RWPE1 (cell line): ENCODE data around the gene MKRN1.

ENCODE experiments used
- CTCF ChIA-PET: fragments of 350-600 bp; sonication (Branson Sonifier 250); formaldehyde crosslinking; extraction: SDS; loops from one replicate; lab custom pipeline; 2021; lab: Yijun Ruan, JAX
- POLR2A ChIA-PET: fragments of 400-600 bp; formaldehyde crosslinking; extraction: SDS; loops from one replicate; lab custom pipeline; 2020; ENCODE audit warnings: antibody characterized with exemption; ENCODE audit not compliant: low non-redundant PET; lab: Yijun Ruan, JAX
- DNase-seq: peaks from one replicate; pipeline ENCODE4 v3.0.0; 2012; ENCODE audit warnings: low spot score
- H3K27ac ChIP-seq: fragments of 450-650 bp; 2 replicates; pipeline ENCODE4 v1.5.1; 2017
- TF ChIP-seq, protein P1 (sequence below): fragments of 450-650 bp; conservative IDR thresholded peaks from 2 replicates; pipeline ENCODE4 v1.5.1; 2017; ENCODE audit warnings: low read depth, mild to moderate bottlenecking

MKRN1 gene

DNA sequence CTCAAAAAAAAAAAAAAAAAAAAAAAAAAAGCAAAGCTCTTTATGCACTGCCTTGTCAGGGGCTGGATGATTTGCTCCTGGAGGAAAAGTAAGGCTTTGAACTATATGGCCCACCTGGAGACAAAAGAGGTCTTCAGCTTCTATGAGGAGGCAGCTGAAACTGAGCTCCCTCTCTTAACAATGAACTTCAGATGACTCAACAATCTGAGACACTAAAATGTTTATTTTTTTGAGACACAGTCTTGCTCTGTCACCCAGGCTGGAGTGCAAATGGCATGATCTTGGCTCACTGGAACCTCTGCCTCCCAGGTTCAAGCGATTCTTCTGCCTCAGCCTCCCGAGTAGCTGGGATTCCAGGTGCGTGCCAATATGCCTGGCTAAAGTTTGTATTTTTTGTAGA lies 38.7 kb downstream of the MKRN1 start:
- POLR2A ChIA-PET: no interaction called here

DNA sequence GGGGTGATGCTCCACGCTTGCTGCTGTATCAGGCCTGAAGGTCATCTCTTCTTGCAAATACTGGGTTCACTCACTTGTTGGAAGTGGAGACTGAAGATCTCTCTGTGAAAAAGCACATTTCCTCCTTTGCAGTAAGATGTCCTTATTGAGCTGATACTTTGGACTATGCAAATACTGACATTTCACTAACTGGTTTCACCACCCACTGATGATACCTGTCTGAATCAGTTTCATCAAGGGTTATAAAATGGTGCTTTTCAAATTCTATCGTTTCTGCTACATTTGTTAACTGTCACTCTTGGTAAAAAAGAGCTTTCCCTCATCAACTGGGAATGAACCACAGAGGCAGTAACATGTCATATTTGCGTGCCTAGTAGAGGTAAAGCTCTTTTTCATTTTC lies 39.9 kb downstream of the MKRN1 start:
- POLR2A ChIA-PET: no interaction called here
- DNase-seq: no peak
- TF ChIP-seq, protein P1, sequence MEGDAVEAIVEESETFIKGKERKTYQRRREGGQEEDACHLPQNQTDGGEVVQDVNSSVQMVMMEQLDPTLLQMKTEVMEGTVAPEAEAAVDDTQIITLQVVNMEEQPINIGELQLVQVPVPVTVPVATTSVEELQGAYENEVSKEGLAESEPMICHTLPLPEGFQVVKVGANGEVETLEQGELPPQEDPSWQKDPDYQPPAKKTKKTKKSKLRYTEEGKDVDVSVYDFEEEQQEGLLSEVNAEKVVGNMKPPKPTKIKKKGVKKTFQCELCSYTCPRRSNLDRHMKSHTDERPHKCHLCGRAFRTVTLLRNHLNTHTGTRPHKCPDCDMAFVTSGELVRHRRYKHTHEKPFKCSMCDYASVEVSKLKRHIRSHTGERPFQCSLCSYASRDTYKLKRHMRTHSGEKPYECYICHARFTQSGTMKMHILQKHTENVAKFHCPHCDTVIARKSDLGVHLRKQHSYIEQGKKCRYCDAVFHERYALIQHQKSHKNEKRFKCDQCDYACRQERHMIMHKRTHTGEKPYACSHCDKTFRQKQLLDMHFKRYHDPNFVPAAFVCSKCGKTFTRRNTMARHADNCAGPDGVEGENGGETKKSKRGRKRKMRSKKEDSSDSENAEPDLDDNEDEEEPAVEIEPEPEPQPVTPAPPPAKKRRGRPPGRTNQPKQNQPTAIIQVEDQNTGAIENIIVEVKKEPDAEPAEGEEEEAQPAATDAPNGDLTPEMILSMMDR: no peak
- CTCF ChIA-PET: no interaction called here
- H3K27ac ChIP-seq: no peak overlapping the region

More for the DNA sequence above, 38.7 kb downstream of the MKRN1 start:
- no peak for DNase-seq
- TF ChIP-seq, protein P1: no peak
- CTCF ChIA-PET: no interaction called here
- H3K27ac ChIP-seq: no peak overlapping the region

DNA sequence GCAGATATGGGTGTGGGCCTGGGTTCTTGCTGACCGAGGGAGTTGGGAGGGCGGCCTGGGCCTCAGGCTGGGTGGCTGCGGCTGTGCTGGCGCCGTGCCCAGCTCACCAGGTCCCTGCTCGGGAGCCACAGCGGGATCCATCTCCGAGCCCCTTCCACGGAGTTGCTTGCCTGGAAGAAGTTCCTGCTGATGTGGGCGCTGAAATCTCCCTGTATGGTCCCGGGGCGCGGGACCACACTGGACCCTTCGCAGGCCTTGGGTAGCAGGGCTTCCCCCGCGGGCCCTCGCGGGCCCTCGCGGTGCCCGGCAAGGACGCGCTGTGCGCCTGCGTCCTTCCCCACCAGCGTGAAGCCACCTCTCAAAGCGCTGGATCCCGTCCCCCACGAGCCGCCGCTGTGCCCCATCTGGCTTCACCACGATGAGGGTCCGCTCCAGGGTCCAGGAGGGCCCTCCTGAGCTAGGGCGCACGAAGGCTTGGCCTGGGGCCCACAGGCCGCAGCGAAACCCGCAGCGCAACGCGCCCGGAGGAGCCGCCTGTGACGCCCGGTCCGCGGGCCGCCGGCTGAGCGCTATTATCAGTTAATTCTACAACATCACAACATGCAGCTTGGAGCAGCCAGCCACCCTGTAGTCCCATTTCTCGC lies 43.9 kb downstream of the MKRN1 start:
- ChIA-PET POLR2A (no interaction called here), CTCF (no interaction called here)
- TF ChIP-seq, protein P1: no peak
- DNase-seq: no peak
- H3K27ac ChIP-seq: no peak overlapping the region

DNA sequence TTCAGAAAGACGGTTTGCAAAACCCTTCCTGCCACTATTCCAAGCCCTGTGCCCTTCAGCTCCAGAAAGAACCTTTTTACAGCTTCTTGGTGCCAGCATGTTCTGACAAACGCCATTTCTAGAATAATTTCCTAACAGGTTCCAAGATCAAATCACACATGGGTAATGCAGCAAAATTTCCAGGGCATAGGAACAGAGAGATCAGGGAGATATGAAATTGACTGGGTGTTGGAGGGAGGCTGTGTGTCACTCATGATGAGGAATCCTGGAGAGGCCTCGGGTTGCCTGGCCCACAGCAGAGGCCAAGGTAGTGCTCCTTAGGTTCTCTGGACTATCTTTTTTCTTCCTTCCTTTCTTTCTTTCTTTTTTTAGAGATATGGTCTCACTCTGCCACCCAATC lies 45.9 kb downstream of the MKRN1 start:
- no peak overlapping the region for H3K27ac ChIP-seq
- TF ChIP-seq, protein P1: no peak
- POLR2A ChIA-PET: no interaction called here
- DNase-seq: no peak
- CTCF ChIA-PET: no interaction called here

DNA sequence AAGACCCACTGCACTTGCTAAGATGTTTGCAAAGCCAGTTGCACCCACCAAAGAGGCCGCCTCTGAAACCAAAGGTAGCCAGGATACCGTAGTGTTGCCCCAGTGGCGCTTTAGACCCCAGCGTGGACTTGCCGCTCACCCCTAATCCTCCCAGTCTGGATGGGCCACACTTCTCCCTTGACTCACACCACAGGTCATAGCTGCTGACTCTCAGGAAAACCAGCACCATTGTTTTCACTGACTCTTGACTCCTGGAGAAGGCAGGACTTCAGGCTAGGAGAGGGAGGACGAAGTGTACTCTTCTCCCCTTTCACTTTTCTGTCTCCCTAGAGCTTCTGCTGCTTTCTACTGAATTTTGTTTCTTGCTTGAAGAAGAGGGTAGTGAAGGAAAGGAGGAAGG lies 53.2 kb downstream of the MKRN1 start:
- no peak overlapping the region for H3K27ac ChIP-seq
- CTCF ChIA-PET: interaction anchor here (0.7 kb wide), 1 partner anchor 42 kb away, joined by 3 read pairs; no protein-coding TSS in a partner anchor
- POLR2A ChIA-PET: no interaction called here
- DNase-seq: no peak
- TF ChIP-seq, protein P1: no peak

DNA sequence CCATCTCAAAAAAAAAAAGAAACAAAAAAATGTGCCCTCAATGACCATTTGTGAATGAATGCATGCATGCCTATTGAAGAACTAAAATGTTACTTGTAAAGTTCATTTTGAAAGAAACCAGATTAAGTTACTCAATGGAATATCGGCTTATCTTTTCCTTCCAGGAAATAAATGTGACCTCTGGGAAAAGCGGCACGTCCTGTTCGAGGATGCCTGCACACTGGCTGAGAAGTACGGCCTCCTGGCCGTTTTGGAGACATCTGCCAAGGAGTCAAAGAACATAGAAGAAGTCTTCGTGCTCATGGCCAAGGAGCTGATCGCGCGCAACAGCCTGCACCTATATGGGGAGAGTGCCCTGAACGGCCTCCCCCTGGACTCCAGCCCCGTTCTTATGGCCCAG lies 53.6 kb downstream of the MKRN1 start:
- CTCF ChIA-PET: interaction anchor here (0.7 kb wide), 1 partner anchor 42 kb away, joined by 3 read pairs; no protein-coding TSS in a partner anchor
- TF ChIP-seq, protein P1: no peak

More for the DNA sequence above, 53.6 kb downstream of the MKRN1 start:
- H3K27ac ChIP-seq: no peak overlapping the region
- POLR2A ChIA-PET: no interaction called here
- no peak for DNase-seq
